SU-DHL-6 (cell line): ENCODE results near the gene HERC3.

Source experiments
- EZH2phosphoT487 ChIP-seq: fragments of 200-600 bp; sonication (generic), shearing (Covaris generic); conservative IDR thresholded peaks from 2 replicates; pipeline ENCODE4 v1.6.1; 2018; ENCODE audit warnings: mild to moderate bottlenecking, antibody characterized with exemption, low read length, moderate library complexity, mixed read lengths
- TF ChIP-seq, protein P1 (sequence below): fragments of 200-600 bp; sonication (generic); IDR thresholded peaks from one replicate; pipeline ENCODE4 v1.5.1; 2017; ENCODE audit warnings: antibody characterized with exemption, mild to moderate bottlenecking, low read length, moderate library complexity; ENCODE audit not compliant: insufficient read depth, poor library complexity, severe bottlenecking

DNA sequence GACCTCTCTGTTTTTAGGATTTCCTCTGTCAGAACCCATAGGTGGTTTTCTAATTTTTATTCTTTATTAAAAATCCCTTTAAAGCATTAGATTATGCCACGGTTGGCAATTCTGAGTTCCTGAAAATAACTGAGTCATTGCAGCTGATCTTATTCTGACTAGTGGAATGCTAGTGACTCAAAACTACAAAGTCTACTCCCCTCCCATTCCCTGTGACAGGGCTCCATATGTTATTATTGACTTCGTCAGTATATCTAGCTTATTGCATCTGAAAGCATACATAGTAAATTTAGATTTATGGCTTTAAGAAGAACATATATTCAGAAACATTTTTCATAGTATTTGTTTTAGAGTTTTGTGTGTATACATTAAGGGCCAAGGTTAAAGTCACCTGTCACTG lies 38.5 kb downstream of the HERC3 start:
- TF ChIP-seq, protein P1, sequence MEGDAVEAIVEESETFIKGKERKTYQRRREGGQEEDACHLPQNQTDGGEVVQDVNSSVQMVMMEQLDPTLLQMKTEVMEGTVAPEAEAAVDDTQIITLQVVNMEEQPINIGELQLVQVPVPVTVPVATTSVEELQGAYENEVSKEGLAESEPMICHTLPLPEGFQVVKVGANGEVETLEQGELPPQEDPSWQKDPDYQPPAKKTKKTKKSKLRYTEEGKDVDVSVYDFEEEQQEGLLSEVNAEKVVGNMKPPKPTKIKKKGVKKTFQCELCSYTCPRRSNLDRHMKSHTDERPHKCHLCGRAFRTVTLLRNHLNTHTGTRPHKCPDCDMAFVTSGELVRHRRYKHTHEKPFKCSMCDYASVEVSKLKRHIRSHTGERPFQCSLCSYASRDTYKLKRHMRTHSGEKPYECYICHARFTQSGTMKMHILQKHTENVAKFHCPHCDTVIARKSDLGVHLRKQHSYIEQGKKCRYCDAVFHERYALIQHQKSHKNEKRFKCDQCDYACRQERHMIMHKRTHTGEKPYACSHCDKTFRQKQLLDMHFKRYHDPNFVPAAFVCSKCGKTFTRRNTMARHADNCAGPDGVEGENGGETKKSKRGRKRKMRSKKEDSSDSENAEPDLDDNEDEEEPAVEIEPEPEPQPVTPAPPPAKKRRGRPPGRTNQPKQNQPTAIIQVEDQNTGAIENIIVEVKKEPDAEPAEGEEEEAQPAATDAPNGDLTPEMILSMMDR = no peak
- no peak for TF ChIP-seq EZH2phosphoT487
